ENCODE measurements around the gene CNTNAP5. TPM values are rescaled to one million over a fixed set of nuclear protein-coding genes. Genes with fewer than 3 reads are reported as not detected.

CNTNAP5 gene
- total RNA-seq, 1 experiment from 2014 or later: not detected

DNA sequence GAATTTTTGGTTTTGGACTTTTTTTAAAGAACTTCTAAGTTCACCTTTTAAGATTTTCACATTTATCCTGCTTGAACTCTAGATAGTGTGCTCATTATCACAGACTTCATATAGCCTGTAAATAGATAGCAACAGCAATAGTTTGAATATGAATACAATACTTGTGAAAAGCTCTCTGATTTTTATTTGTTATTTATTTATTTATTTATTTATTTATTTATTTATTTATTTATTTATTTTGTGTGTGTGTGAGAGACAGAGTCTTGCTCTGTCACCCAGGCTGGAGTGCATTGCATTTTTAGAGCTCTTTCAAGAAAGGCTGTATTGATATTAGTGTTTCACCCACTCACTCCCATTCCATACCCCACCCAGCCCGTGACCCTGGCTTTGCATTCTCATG lies 153.6 kb downstream of the CNTNAP5 start:
- ChIA-PET CTCF (no interaction called here), POLR2A (interaction anchor here (0.6 kb wide), 1 partner anchor 20 kb away, joined by 3 read pairs; no protein-coding TSS in a partner anchor)
- intact Hi-C loops (cut with micrococcal nuclease): no loop called here

DNA sequence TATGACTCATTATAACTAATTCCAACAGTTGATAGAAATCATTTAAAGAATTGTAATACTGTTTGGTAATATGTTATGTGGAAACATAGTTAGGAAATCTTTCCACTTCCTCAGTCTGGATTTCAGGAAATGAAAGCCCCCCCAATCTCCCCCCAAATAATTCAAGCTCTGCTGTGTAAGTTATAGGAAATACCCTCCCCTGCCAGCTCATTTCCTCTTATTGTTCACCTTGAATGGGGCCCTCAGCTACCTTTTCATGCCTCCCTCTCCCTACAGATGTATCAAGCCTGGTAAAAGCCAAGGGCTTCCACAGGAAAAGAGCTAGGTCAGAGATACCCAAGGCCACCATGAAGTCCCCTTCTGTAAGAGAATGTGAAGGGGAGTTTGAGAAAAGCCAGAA lies 155.5 kb downstream of the CNTNAP5 start:
- POLR2A ChIA-PET: no interaction called here
- no peaks in the 10 kb centered on the region for H3K9me3 Mint-ChIP-seq (ENCODE audit: unreplicated experiment)
- no peak overlapping the region for H3K27ac Mint-ChIP-seq (ENCODE audit: low read depth, unreplicated experiment)
- CTCF ChIA-PET: interaction anchor here (0.6 kb wide), 2 partner anchors 151 to 445 kb away, joined by 4 read pairs; no protein-coding TSS in a partner anchor
- H3K4me3 Mint-ChIP-seq (ENCODE audit: unreplicated experiment): no peak overlapping the region
- intact Hi-C loops (cut with micrococcal nuclease): no loop called here
- BruUV-seq (replicated peaks): no TSS peak
- no peaks in the 10 kb centered on the region for H3K27me3 Mint-ChIP-seq (ENCODE audit: insufficient read depth, unreplicated experiment)
- no peaks in the 10 kb centered on the region for H3K36me3 Mint-ChIP-seq (ENCODE audit: insufficient read depth, unreplicated experiment)
- no peak for DNase-seq (ENCODE audit: unreplicated experiment)
- H3K4me1 Mint-ChIP-seq (ENCODE audit: insufficient read depth, unreplicated experiment): no peaks in the 10 kb centered on the region
- TF ChIP-seq, protein P1, sequence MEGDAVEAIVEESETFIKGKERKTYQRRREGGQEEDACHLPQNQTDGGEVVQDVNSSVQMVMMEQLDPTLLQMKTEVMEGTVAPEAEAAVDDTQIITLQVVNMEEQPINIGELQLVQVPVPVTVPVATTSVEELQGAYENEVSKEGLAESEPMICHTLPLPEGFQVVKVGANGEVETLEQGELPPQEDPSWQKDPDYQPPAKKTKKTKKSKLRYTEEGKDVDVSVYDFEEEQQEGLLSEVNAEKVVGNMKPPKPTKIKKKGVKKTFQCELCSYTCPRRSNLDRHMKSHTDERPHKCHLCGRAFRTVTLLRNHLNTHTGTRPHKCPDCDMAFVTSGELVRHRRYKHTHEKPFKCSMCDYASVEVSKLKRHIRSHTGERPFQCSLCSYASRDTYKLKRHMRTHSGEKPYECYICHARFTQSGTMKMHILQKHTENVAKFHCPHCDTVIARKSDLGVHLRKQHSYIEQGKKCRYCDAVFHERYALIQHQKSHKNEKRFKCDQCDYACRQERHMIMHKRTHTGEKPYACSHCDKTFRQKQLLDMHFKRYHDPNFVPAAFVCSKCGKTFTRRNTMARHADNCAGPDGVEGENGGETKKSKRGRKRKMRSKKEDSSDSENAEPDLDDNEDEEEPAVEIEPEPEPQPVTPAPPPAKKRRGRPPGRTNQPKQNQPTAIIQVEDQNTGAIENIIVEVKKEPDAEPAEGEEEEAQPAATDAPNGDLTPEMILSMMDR (IDR thresholded peaks at IDR 0.05; ENCODE audit: unreplicated experiment): no peak

More for the DNA sequence above, 153.6 kb downstream of the CNTNAP5 start:
- no peaks in the 10 kb centered on the region for H3K4me1 Mint-ChIP-seq (ENCODE audit: insufficient read depth, unreplicated experiment)
- H3K27ac Mint-ChIP-seq (ENCODE audit: low read depth, unreplicated experiment): no peak overlapping the region
- no peaks in the 10 kb centered on the region for H3K36me3 Mint-ChIP-seq (ENCODE audit: insufficient read depth, unreplicated experiment)
- DNase-seq (ENCODE audit: unreplicated experiment): no peak
- H3K9me3 Mint-ChIP-seq (ENCODE audit: unreplicated experiment): no peaks in the 10 kb centered on the region
- TF ChIP-seq, protein P1 (IDR thresholded peaks at IDR 0.05; ENCODE audit: unreplicated experiment): no peak
- no peak overlapping the region for H3K4me3 Mint-ChIP-seq (ENCODE audit: unreplicated experiment)
- H3K27me3 Mint-ChIP-seq (ENCODE audit: insufficient read depth, unreplicated experiment): no peaks in the 10 kb centered on the region
- BruUV-seq (replicated peaks): no TSS peak

DNA sequence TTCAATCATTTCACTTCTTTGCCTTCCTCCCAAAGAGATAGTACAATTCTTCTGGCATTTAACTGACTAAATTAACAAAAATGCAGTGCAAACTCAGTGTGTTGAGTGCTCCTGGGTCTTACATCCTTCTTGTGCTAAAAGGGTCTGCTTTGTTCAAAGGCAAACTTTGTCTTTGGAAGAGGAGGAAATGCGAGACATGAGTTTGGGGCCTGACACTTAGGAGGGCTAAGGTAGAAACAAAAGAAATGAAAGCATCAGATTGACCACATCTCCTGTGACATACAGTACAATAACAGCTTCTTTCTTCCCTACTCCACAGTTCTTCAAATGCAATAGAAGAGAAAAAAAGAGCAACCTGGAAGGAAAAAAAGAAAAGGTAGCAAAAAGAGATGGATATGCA lies 161.7 kb downstream of the CNTNAP5 start:
- intact Hi-C loops (cut with micrococcal nuclease): no loop called here
- DNase-seq (ENCODE audit: unreplicated experiment): no peak
- H3K4me3 Mint-ChIP-seq (ENCODE audit: unreplicated experiment): no peak overlapping the region
- CTCF ChIA-PET: no interaction called here
- POLR2A ChIA-PET: no interaction called here
- no peaks in the 10 kb centered on the region for H3K4me1 Mint-ChIP-seq (ENCODE audit: insufficient read depth, unreplicated experiment)
- no TSS peak for BruUV-seq (replicated peaks)
- no peak overlapping the region for H3K27ac Mint-ChIP-seq (ENCODE audit: low read depth, unreplicated experiment)
- TF ChIP-seq, protein P1 (IDR thresholded peaks at IDR 0.05; ENCODE audit: unreplicated experiment): no peak
- H3K36me3 Mint-ChIP-seq (ENCODE audit: insufficient read depth, unreplicated experiment): no peaks in the 10 kb centered on the region
- H3K9me3 Mint-ChIP-seq (ENCODE audit: unreplicated experiment): no peaks in the 10 kb centered on the region
- H3K27me3 Mint-ChIP-seq (ENCODE audit: insufficient read depth, unreplicated experiment): no peaks in the 10 kb centered on the region

DNA sequence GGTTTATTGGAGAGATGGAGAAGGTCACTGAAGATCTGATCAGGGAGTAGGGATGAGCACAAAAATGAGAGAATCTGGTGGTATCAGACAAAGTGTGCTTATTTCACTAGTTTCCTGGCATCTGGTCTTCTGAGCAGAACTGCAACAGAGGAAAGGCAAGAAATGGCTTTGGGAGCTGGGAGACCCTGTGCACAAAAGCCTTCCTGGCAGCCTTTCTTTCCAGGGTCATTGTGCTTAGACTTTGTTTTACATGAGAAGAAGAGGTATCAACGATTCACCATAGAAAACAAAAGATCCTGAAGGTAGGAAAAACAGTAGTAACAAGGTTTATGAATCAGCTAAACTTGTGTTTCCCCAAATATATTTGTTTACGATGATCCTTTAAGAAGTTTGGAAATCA lies 162.9 kb downstream of the CNTNAP5 start:
- intact Hi-C loops (cut with micrococcal nuclease): no loop called here
- H3K27ac Mint-ChIP-seq (ENCODE audit: low read depth, unreplicated experiment): no peak overlapping the region
- no peaks in the 10 kb centered on the region for H3K27me3 Mint-ChIP-seq (ENCODE audit: insufficient read depth, unreplicated experiment)

More for the DNA sequence above, 162.9 kb downstream of the CNTNAP5 start:
- TF ChIP-seq, protein P1 (IDR thresholded peaks at IDR 0.05; ENCODE audit: unreplicated experiment): no peak
- ChIA-PET CTCF (no interaction called here), POLR2A (no interaction called here)
- DNase-seq (ENCODE audit: unreplicated experiment): no peak
- no peaks in the 10 kb centered on the region for H3K9me3 Mint-ChIP-seq (ENCODE audit: unreplicated experiment)
- H3K4me3 Mint-ChIP-seq (ENCODE audit: unreplicated experiment): no peak overlapping the region
- H3K4me1 Mint-ChIP-seq (ENCODE audit: insufficient read depth, unreplicated experiment): no peaks in the 10 kb centered on the region
- no peaks in the 10 kb centered on the region for H3K36me3 Mint-ChIP-seq (ENCODE audit: insufficient read depth, unreplicated experiment)
- no TSS peak for BruUV-seq (replicated peaks)
